HEK293 (cell line): ENCODE results near the gene SERPINB6.
"Not testable (repeated sequence)": the region's sequence is repeated elsewhere in the genome, so short reads cannot be mapped to it uniquely, and the experiment has no call there.

Experiments used
- CTCF ChIA-PET: fragments of 350-600 bp; formaldehyde crosslinking; extraction: SDS; loops from one replicate; lab custom pipeline; 2021; ENCODE audit warnings: antibody characterized with exemption; lab: Yijun Ruan, JAX
- POLR2A ChIA-PET: fragments of 300-600 bp; formaldehyde crosslinking; extraction: SDS; loops from one replicate; lab custom pipeline; 2020; ENCODE audit warnings: antibody characterized with exemption, inconsistent platforms; lab: Yijun Ruan, JAX
- H3K27ac ChIP-seq: fragments of 200-500 bp; sonication (Bioruptor generic); 2 replicates; pipeline ENCODE4 v1.5.1; 2014; ENCODE audit warnings: low read depth, low read length, control low read depth, inconsistent platforms; ENCODE audit errors: extremely low read depth
- H3K36me3 ChIP-seq, 2 experiments: fragments of 200-500 bp in 1 of 2; sonication (Bioruptor generic) in 1 of 2; 1 replicate in 1 of 2; 2 replicates in 1 of 2; pipeline ENCODE4 v1.5.1; 2014 to 2017; ENCODE audit warnings: inconsistent platforms in 2 of 2, low read length in 2 of 2; ENCODE audit not compliant: control insufficient read depth in 2 of 2, insufficient read depth in 1 of 2
- H3K4me1 ChIP-seq: fragments of 200-500 bp; sonication (Bioruptor generic); 2 replicates; pipeline ENCODE4 v1.5.1; 2014; ENCODE audit warnings: mild to moderate bottlenecking, low read length, inconsistent platforms; ENCODE audit not compliant: control insufficient read depth, insufficient read depth
- H3K4me3 ChIP-seq: 2 replicates; pipeline ENCODE4 v1.5.1; 2011; ENCODE audit warnings: low read depth, mild to moderate bottlenecking, control low read depth, low read length, moderate library complexity
- H3K9me3 ChIP-seq: fragments of 200-500 bp; sonication (Bioruptor generic); 2 replicates; pipeline ENCODE4 v1.5.1; 2014; ENCODE audit warnings: low read depth, low read length, inconsistent platforms; ENCODE audit not compliant: control insufficient read depth, insufficient read depth
- GFI1B ChIP-seq: fragments of 450-650 bp; formaldehyde crosslinking; IDR thresholded peaks from 2 replicates; pipeline ENCODE4 v1.5.1; 2016; ENCODE audit warnings: missing biosample characterization, missing genetic modification characterization
- PRDM10 ChIP-seq: fragments of 450-650 bp; formaldehyde crosslinking; IDR thresholded peaks from 2 replicates; pipeline ENCODE4 v1.5.1; 2016; ENCODE audit warnings: missing biosample characterization, missing genetic modification characterization
- SP2 ChIP-seq: fragments of 450-650 bp; formaldehyde crosslinking; IDR thresholded peaks from 2 replicates; pipeline ENCODE4 v1.5.1; 2016; ENCODE audit warnings: missing biosample characterization, missing genetic modification characterization
- ZBTB20 ChIP-seq: fragments of 450-650 bp; formaldehyde crosslinking; IDR thresholded peaks from 2 replicates; pipeline ENCODE4 v1.5.1; 2016; ENCODE audit warnings: missing biosample characterization, missing genetic modification characterization
- ZEB2 ChIP-seq: fragments of 450-650 bp; formaldehyde crosslinking; IDR thresholded peaks from 2 replicates; pipeline ENCODE4 v1.5.1; 2016; ENCODE audit warnings: missing biosample characterization, missing genetic modification characterization
- ZNF223 ChIP-seq: fragments of 450-650 bp; formaldehyde crosslinking; IDR thresholded peaks from 2 replicates; pipeline ENCODE4 v1.5.1; 2016; ENCODE audit warnings: missing biosample characterization, missing genetic modification characterization
- ZNF580 ChIP-seq: fragments of 450-650 bp; formaldehyde crosslinking; IDR thresholded peaks from 2 replicates; pipeline ENCODE4 v1.5.1; 2016; ENCODE audit warnings: missing biosample characterization, missing genetic modification characterization
- ZNF639 ChIP-seq: fragments of 450-650 bp; formaldehyde crosslinking; IDR thresholded peaks from 2 replicates; pipeline ENCODE4 v1.5.1; 2016; ENCODE audit warnings: missing biosample characterization, missing genetic modification characterization
- ZNF692 ChIP-seq: fragments of 450-650 bp; formaldehyde crosslinking; IDR thresholded peaks from 2 replicates; pipeline ENCODE4 v1.5.1; 2016; ENCODE audit warnings: missing biosample characterization, missing genetic modification characterization
- ZNF768 ChIP-seq: fragments of 450-650 bp; formaldehyde crosslinking; IDR thresholded peaks from 2 replicates; pipeline ENCODE4 v1.5.1; 2018; ENCODE audit warnings: missing biosample characterization, mild to moderate bottlenecking, missing genetic modification characterization
- ZSCAN16 ChIP-seq: fragments of 450-650 bp; formaldehyde crosslinking; IDR thresholded peaks from 2 replicates; pipeline ENCODE4 v1.5.1; 2016; ENCODE audit warnings: missing biosample characterization, missing genetic modification characterization
- ZSCAN23 ChIP-seq: fragments of 450-650 bp; formaldehyde crosslinking; IDR thresholded peaks from 2 replicates; pipeline ENCODE4 v1.5.1; 2016; ENCODE audit warnings: missing biosample characterization, missing genetic modification characterization

The SERPINB6 gene

DNA sequence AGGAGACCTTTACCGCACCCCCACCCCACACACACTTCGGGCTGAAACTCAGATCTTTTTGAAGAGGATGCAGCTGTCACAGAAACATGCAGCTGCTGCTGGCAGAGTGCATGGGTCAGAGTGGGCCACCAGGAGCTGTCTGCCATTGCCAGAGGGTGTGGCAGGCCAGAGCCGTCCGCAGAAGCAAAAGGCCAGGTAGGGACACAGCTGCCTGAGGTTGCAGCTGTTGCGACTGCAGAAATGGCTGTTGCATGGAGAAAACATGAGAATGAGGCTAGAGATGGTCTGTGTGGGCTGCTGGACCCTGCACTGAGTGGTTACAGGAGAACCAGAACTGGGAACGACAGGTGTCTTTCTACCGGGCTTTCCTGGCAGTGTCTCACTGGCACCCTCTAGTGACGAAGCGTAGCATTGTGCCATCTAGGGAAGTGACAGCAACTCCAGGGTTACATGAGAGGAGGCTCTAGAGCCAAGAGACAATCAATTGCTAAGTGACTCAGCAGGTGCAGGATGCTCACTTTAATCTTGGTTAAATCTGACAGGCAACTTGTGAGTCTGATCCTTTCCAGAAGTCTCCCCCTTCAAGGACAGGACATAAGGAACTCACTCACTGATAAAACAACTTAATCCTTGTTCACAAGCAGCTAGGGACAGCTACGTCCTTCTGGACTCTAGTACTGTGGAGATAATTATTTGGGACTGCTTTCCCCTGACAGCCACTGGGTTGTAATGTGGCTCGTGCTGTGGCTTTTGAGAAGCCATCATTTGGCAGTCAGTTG is 39.2 kb downstream of the SERPINB6 start (continued):
- TF ChIP-seq ZNF692 (tag by site-specific recombination): no peak

- Histone ChIP-seq H3K9me3 (no peaks in the 10 kb centered on the region), H3K27ac (no peak overlapping the region), H3K4me3 (no peak overlapping the region)
- CTCF ChIA-PET: interaction anchor here (0.7 to 8.7 kb wide), 26 partner anchors 9 to 1108 kb away, joined by 3 to 205 read pairs (median 8); partner anchors contain the start of genes MYLK4 and SERPINB1
- POLR2A ChIA-PET: interaction anchor here (1.0 to 1.9 kb wide), 2 partner anchors 84 to 162 kb away, joined by 3 to 9 read pairs; no protein-coding TSS in a partner anchor
- TF ChIP-seq SP2 (tag by site-specific recombination) (no peak), ZNF639 (tag by site-specific recombination) (no peak), ZNF768 (tag by site-specific recombination) (no peak), ZNF223 (tag by site-specific recombination) (no peak), GFI1B (no peak), ZEB2 (tag by site-specific recombination) (no peak), ZNF580 (no peak), ZSCAN16 (tag by site-specific recombination) (no peak), ZSCAN23 (tag by site-specific recombination) (no peak)
- TF ChIP-seq, all 188 proteins: peak for 0
- H3K36me3 ChIP-seq: no peaks in the 10 kb centered on the region
- no peaks in the 10 kb centered on the region for H3K4me1 ChIP-seq
Observed at GRCh38 chr6:2931055-2931454, 40.3 kb downstream of the SERPINB6 start.

GRCh38 chr6:2927931-2928330 is 43.4 kb downstream of the SERPINB6 start:
- POLR2A ChIA-PET: not testable (repeated sequence)
- CTCF ChIA-PET: interaction anchor here (1.0 kb wide), 1 partner anchor 136 kb away, joined by 3 read pairs; no protein-coding TSS in a partner anchor

DNA sequence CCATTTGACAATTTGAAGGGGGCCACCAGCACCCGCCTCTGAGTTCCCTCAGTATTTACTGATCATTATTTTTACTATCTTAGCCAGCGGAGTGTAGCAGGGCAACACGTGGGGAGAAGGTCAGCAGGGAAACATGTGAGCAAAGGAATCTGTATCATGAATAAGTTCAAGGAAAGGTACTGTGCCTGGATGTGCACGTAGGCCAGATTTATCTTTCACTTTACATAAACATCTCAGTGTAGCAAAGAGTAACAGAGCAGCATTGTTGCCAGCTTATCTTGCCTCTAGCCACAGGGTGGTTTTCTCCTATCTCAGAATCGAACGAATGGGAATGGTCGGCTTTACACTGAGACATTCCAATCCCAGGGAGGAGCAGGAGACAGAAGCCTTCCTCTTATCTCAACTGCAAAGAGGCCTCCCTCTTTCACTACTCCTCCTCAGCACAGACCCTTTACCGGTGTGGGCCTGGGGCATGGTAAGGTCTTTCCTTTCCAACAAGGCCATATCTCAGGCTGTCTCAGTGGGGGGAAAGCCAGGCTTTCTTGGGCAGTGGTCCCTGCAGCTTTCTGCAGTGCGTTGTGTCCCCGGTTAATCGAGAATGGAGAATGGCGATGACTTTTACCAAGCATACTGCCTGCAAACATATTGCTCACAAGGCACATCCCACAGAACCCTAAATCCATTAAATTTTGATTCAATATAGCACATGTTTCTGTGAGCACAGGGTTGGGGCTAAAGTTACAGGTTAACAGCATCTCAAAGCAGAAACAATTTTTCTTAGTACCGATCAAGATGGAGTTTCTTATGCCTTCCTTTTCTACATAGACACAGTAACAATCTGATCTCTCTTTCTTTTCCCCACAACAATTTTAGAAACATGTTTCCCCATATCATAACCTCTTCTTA is 45.3 kb downstream of the SERPINB6 start:
- H3K9me3 ChIP-seq, H3K4me3 ChIP-seq, POLR2A ChIA-PET, H3K4me1 ChIP-seq, H3K36me3 ChIP-seq: not testable (repeated sequence)
- CTCF ChIA-PET: interaction anchor here (0.6 to 2.4 kb wide), 6 partner anchors 15 to 176 kb away, joined by 3 to 18 read pairs (median 4); no protein-coding TSS in a partner anchor
- TF ChIP-seq ZBTB20 (tag by site-specific recombination): peak; percentile 60; the same call in 1 of the 2 replicates
- TF ChIP-seq PRDM10 (tag by site-specific recombination): peak; percentile 9; the same call in 1 of the 2 replicates
- TF ChIP-seq, all 188 proteins: peak for 2; not testable (repeated sequence) for 186
- not testable (repeated sequence) for H3K27ac ChIP-seq

More at GRCh38 chr6:2927931-2928330, 43.4 kb downstream of the SERPINB6 start:
- H3K27ac ChIP-seq, H3K4me3 ChIP-seq, H3K36me3 ChIP-seq, H3K4me1 ChIP-seq, H3K9me3 ChIP-seq: not testable (repeated sequence)
